Measurements from ENCODE around the gene PKNOX2.

GRCh38 chr11:125256541-125257189 lies 92.1 kb downstream of the PKNOX2 start:
- TF ChIP-seq, protein P1, sequence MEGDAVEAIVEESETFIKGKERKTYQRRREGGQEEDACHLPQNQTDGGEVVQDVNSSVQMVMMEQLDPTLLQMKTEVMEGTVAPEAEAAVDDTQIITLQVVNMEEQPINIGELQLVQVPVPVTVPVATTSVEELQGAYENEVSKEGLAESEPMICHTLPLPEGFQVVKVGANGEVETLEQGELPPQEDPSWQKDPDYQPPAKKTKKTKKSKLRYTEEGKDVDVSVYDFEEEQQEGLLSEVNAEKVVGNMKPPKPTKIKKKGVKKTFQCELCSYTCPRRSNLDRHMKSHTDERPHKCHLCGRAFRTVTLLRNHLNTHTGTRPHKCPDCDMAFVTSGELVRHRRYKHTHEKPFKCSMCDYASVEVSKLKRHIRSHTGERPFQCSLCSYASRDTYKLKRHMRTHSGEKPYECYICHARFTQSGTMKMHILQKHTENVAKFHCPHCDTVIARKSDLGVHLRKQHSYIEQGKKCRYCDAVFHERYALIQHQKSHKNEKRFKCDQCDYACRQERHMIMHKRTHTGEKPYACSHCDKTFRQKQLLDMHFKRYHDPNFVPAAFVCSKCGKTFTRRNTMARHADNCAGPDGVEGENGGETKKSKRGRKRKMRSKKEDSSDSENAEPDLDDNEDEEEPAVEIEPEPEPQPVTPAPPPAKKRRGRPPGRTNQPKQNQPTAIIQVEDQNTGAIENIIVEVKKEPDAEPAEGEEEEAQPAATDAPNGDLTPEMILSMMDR (IDR thresholded peaks at IDR 0.05; ENCODE audit: low read depth, low read length, poor library complexity, severe bottlenecking), result no peak
- TF ChIP-seq EZH2phosphoT487 (IDR thresholded peaks at IDR 0.05; ENCODE audit: borderline replicate concordance, low read length), result no peak

All from DOHH2 (cell line).